Pons (tissue), 1 donor: ENCODE measurements around the gene TPRG1.

ENCODE experiments used
- DNase-seq: peaks from one replicate; pipeline ENCODE4 v3.0.0-alpha.2; 2016; ENCODE audit warnings: low spot score

Gene TPRG1

DNA sequence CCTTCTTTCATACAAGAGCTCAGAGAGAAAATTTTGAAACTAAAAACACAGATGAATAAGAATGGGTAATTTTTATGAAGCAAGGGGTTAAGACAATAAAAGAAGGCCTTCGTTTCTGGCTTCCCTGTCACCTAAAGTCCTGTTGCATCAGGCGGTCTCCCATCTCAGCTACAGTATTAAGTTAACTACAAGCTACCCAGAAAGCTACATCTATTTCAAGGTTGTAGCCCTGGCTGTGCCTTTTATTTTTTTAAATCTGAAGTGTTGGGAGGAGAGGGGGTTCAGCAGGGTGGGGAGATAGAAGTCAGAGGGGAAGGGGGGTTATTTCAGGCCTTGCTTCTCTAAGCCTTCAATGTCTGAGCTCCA lies 183.3 kb downstream of the TPRG1 start:
- DNase-seq: no peak

DNA sequence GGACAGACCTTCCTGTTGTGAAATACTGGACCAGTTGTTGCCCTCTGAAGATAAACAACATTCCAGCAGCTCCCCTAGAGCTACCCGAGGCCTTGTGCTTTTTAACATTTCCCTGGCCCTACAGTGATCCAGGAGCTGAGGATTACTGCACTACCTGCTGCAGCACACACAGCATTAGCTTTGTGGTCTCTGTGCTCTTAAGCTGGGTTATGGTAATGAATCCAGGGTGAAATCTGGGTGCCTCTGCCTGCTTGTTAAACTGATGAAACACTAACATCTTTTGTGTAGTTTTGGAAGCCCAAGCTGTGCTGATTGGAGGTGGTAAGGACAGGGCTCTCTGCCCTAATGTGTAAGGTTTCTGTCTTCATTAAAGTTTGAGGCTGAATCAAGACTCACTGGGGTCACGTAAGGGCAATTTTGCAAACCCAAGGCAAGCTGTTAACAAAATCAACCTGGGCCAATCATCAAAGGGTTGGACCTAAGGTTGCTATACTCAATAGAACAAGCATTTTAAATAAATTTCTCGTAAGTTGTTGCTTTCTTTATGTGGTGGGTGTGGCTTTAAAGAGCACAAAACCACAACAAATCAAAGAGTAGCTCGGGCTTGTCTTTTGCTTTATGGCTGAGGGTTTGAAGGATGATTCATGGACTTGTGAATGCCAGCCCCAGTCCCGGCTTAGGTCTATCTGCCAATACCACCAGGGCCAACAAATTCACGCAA lies 183.9 kb downstream of the TPRG1 start:
- no peak for DNase-seq

DNA sequence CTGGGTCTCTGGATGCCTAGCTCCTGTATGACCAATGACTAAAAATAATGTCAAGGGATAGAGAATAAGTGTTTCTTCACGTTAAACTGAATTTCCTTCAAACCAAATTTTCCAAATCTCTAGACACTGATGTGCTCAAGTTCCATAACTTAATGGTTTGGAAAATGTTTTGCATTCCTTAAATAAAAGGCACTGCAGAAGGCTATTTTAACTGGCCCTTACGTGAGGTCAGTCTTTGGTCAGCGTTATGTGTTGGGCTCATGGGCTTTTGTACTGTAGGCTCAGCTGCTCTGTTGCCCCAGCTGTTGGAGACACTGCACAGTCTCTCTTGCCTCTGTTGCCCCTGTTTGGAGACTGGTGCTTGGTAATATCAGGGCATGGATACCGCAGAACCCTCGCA lies 188.5 kb downstream of the TPRG1 start:
- no peak for DNase-seq

- DNase-seq: no peak
Measured at GRCh38 chr3:189361103-189361835, 189.5 kb downstream of the TPRG1 start.

- DNase-seq: peak; percentile 21
Measured at GRCh38 chr3:189363590-189364255, 192.0 kb downstream of the TPRG1 start.

DNA sequence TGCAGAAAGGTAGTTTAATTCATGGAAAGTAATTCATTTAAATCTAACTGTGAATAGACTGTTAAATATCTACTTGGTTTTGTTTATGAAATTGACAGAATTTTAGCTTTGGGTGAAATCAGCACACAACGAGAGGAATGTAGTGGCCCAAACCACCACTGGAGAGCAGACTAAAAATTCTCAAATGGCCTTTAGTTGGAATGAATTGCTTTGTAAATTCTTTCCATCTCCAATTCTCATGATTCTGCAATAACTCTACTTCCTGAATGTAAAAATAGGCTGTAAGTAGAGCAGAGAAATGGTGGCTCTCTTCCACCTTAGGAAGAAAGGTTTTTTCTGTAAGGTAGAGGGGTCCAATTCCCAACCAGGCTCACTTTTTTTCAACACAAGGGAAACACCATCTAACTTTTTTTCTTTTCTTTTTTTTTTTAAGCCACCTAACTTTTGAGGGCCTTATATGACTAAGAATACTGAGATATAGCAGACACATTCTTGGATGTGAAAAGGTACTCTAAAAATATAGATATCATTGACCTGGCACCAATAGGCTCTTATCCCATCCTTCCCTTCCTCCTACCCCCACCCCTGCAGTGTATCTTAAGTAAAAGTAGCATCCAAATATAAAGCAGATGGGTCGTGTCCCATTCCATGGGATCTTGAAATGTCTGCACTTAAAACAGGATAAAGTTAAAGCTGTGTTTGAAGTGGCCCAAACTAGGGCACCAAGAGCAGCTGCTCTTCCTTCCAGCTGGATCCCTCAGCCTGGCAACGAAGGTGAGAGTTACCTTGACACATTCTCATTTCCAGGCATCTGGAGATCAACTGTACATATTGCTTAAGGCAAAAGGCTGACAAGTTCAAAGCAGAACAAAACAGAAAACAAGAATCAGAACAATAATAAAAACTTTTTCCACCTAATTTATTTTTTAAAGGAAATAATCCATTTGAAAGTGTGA lies 194.1 kb downstream of the TPRG1 start:
- DNase-seq: no peak

GRCh38 chr3:189368384-189368783 lies 196.6 kb downstream of the TPRG1 start:
- DNase-seq: no peak

DNA sequence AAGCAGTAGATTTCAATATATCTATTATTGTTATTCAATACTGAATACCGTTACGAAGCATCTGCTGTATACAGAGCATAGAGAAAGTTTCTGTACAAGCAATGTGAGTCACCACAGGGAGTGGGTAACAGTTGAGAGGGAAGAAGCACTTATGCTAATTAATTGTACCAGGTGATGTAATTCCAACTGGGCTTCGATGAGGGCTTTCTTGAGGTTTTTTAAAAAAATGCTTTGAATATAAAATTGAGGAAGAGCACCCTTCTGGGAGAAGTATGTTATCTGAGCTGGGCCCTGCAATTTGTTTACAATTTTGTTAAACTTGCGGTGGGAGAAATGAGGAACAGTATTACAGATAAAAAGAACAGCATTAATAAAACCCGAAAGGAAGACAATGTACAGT lies 197.9 kb downstream of the TPRG1 start:
- DNase-seq: no peak

GRCh38 chr3:189372243-189372642 lies 200.5 kb downstream of the TPRG1 start:
- DNase-seq: no peak
